Omental fat pad (tissue), 4 donors: Measurements from ENCODE around the gene LONRF2. TPM values are rescaled to one million over a fixed set of nuclear protein-coding genes. Genes with fewer than 3 reads are reported as not detected.
"Not testable (repeated sequence)": the region's sequence is repeated elsewhere in the genome, so short reads cannot be mapped to it uniquely, and the experiment has no call there.

Experiments used
- ATAC-seq: fragments of 150-250 bp; one replicate; pipeline ENCODE4 v1.9.1; 2016; ENCODE audit warnings: mild to moderate bottlenecking, moderate library complexity; ENCODE audit not compliant: low FRiP score
- DNase-seq: peaks from one replicate; pipeline ENCODE4 v3.0.0-alpha.2; 2019; ENCODE audit warnings: low spot score
- total RNA-seq, 4 donors: library from RNA; depleted of rRNA; stranded (reverse); fragments of >200 nt; gene quantifications; one replicate each; pipeline ENCODE4 v1.1.0, GENCODE V29; 2016
- TF ChIP-seq, protein P1 (sequence below), 3 donors: fragments of 450-650 bp; IDR thresholded peaks; one replicate each; pipeline ENCODE4 v1.5.1; 2016 to 2017; ENCODE audit warnings: antibody characterized with exemption in 3 of 3, mild to moderate bottlenecking in 3 of 3, moderate library complexity in 2 of 3

Gene LONRF2
- total RNA-seq, result 10 to 100 TPM in 2 of 4 donors, 1 to 10 TPM in 2; 2.5 to 32.8 (median 9.8) TPM

DNA sequence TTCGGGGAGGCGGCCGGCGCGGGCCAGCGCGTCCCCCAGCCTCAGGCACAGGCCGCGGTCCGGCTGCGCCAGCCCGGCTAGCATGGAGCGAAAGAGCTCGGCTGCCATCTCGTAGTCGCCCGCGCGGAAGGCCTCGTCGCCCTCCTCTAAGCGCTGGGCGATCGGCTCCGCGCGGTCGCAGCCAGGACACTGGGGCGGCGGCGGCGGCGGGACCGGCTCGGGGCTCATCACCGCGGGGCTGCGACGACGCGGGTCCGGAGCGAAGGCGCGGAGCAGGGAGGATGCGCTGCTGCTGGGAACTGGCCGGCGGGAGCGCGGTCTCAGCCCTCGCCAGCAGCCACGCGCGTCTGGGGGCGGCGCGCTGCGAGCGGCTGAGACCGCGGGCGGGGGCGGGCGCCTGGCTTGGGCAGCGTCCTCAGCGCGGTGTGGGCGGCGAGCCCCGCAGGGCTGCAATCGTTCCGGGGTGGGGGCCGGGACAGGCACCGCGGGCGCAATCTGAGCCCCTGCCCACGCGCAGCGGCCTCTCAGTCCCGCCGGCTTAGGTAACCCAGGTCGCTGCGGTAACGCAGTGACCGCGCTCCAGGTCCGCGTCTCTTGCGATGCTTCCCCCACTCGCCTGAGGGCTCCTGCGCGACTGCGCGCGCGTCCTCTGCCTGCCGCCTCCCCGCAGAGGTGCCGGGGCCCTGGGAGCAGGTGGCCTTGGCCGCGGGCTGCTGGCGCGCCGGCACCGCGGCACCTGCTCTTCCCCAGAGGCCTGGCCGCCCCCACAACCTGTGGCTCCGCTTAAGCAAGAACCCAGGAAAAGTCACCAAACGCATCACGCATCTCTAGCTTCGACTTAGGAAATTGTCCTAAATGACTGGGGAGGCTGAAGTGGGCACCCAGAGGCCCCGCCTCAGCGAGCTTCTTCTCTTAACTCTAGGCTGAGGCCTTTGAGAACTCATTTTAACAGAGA, at the start of gene LONRF2:
Gene LONRF2 (minus strand): TSS at position 636 of the 955 bp plus-strand sequence. CDS start 408 bp downstream, at position 228.
- TF ChIP-seq, protein P1, sequence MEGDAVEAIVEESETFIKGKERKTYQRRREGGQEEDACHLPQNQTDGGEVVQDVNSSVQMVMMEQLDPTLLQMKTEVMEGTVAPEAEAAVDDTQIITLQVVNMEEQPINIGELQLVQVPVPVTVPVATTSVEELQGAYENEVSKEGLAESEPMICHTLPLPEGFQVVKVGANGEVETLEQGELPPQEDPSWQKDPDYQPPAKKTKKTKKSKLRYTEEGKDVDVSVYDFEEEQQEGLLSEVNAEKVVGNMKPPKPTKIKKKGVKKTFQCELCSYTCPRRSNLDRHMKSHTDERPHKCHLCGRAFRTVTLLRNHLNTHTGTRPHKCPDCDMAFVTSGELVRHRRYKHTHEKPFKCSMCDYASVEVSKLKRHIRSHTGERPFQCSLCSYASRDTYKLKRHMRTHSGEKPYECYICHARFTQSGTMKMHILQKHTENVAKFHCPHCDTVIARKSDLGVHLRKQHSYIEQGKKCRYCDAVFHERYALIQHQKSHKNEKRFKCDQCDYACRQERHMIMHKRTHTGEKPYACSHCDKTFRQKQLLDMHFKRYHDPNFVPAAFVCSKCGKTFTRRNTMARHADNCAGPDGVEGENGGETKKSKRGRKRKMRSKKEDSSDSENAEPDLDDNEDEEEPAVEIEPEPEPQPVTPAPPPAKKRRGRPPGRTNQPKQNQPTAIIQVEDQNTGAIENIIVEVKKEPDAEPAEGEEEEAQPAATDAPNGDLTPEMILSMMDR (IDR thresholded peaks at IDR 0.05), result no peak
- no peak for DNase-seq
- ATAC-seq, result peak; percentile 90

DNA sequence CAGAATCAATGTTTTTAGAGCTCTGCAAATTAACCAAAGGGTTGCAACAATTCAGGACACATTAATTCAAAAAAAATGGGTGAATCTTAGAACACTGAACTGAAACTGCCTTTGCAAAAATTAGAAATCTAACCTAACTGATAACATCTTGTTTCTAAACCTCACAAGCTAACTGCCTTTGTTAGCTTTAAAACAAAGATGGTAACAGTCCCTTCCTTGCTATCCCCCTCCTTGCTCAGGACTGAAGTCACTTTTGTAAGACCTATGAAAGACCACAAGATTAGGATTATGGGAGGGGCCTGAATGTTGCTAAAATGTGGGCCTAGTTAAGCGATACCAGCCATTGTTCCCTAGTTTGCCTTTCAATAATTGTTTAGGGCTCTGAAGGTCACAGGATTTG, 44.9 kb upstream of the LONRF2 start:
- TF ChIP-seq, protein P1 (IDR thresholded peaks at IDR 0.05), result no peak
- no peak for DNase-seq
- no peak for ATAC-seq

DNA sequence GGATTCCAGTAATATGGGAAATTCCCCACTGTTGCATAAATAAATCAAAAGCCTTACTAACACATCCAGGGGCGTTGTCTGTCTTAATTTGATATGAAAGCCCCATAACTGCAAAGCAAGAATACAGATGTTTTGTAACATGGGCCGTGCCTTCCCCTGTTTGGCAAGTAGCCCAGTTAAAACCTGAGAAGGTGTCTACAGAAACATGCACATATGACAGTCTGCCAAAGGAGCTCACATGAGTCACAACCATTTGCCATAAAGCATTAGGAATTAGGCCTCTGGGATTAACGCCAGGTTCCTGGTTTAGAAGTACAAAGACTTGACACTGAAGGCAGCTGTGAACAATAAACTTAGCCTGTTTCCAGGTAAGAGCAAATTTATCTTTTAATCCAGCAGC, 43.1 kb upstream of the LONRF2 start:
- ATAC-seq (no peak), DNase-seq (no peak)
- TF ChIP-seq, protein P1 (IDR thresholded peaks at IDR 0.05), result no peak

DNA sequence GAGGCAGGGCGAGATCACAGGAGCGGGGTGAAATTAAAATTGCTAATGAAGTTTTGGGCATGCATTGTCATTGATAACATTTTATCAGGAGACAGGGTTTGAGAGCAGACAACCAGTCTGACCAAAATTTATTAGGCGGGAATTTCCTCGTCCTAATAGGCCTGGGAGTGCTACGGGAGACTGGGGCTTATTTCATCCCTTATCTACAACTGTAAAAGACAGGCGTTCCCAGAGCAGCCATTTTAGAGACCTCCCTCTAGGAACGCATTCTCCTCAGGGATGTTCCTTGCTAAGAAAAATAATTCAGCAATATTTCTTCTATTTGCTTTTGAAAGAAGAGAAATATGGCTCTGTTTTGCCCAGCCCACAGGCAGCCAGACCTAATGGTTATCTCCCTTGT, 40.0 kb upstream of the LONRF2 start:
- ATAC-seq, DNase-seq: not testable (repeated sequence)

DNA sequence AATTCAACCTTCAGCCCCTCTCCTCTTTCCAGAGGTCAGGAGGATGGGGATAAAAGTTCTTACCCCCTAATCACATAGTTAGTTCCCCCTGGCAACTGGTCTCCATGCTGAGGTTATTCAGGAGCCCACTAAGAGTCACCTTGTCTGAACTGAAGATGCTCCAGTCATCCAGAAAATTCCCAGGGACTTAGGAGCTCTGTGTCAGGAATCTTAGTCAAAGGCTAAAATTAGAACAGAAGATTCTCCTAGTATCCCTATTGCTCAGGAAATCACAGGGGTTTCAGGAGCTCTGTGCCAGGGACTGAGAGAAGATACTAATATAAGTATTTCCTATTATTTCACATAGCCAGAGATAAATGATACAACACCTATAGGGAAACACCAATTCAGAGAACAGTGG, 37.3 kb upstream of the LONRF2 start:
- no peak for DNase-seq
- TF ChIP-seq, protein P1 (IDR thresholded peaks at IDR 0.05), result no peak
- no peak for ATAC-seq

DNA sequence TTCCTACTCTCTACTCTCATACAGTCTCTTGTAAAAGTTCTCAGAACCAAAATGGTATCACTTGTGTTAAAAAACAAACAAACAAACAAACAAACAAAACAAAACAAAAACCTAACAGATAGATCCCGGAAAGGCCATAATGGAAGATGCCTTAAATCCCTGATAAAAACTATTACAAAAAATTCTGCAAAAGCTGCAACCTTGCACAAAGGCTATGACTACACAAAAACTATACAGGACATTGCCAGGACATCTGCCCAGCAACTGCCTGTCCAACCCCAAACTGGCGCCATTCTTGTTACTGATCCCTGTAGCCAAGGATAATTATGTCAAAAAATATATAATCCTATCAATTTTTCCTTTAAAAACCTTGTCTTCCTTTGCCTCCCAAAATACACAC, 36.3 kb upstream of the LONRF2 start:
- ATAC-seq (no peak), DNase-seq (no peak)

DNA sequence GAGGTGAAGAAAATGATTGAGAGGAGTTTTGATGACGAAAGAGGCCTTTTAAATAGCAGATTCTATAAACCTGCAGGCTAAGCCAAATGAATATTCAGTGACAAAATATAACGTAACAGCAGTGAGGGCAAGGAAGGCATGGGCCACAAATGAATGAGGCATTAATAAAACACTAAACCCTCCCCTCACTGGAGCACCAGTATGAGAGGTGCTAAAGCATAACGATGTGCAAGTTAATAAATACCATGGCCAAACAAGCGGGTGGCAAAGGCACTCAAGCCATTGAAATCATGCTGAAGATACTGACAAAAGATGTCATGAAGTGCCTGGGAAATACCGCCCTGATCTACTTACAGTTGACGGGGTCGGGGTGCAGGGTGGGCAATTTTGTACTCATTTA, 30.2 kb upstream of the LONRF2 start:
- ATAC-seq (no peak), DNase-seq (no peak)
- TF ChIP-seq, protein P1 (IDR thresholded peaks at IDR 0.05), result no peak

More for the DNA sequence above, 36.3 kb upstream of the LONRF2 start:
- TF ChIP-seq, protein P1 (IDR thresholded peaks at IDR 0.05), result no peak
